B cell (primary cell): Measurements from ENCODE around the gene PPP1R9A. TPM values are rescaled to one million over a fixed set of nuclear protein-coding genes. Genes with fewer than 3 reads are reported as not detected.

Experiments
- ATAC-seq: fragments of 200-7000 bp; cut with Tn5 transposase; one replicate; pipeline ENCODE4 v1.10.0; 2021; ENCODE audit warnings: low read depth, mild to moderate bottlenecking, moderate number of reproducible peaks, moderate library complexity
- CTCF ChIA-PET: fragments of 350-600 bp; sonication (Branson Sonifier 250); formaldehyde crosslinking; loops from one replicate; lab custom pipeline; 2021; ENCODE audit warnings: antibody characterized with exemption, inconsistent platforms; lab: Charles Lee
- POLR2A ChIA-PET: fragments of 350-600 bp; sonication (Branson Sonifier 250); formaldehyde crosslinking; loops from one replicate; lab custom pipeline; 2021; ENCODE audit warnings: antibody characterized with exemption; lab: Charles Lee
- DNase-seq: peaks from one replicate; pipeline ENCODE4 v3.0.0; 2013
- H2AFZ ChIP-seq: 2 replicates; pipeline ENCODE4 v1.6.1; 2012; ENCODE audit warnings: mild to moderate bottlenecking, low read depth, low read length; ENCODE audit not compliant: insufficient read depth, poor library complexity, severe bottlenecking
- H3K27ac ChIP-seq, 2 donors: 1 replicate in 1 of 2; 2 replicates in 1 of 2; pipeline ENCODE4 v1.5.1; 2012 to 2013; ENCODE audit warnings: low read length in 2 of 2, mild to moderate bottlenecking in 2 of 2, moderate library complexity in 1 of 2
- H3K27me3 ChIP-seq, 4 experiments: fragments of 200-600 bp in 1 of 4; sonication (generic) in 1 of 4; replicated peaks in 1 of 4; 1 replicate in 2 of 4; 2 replicates in 2 of 4; pipeline versions ENCODE4 v1.6.1 to v1.7.0; 2013 to 2016; ENCODE audit warnings: low read length in 3 of 4, mild to moderate bottlenecking in 2 of 4, mixed read lengths in 1 of 4, moderate library complexity in 1 of 4; ENCODE audit not compliant: insufficient read depth in 4 of 4, control insufficient read depth in 3 of 4; ENCODE audit errors: control extremely low read depth in 1 of 4
- H3K36me3 ChIP-seq, 2 experiments: replicated peaks in 1 of 2; 1 replicate in 1 of 2; 2 replicates in 1 of 2; pipeline versions ENCODE4 v1.6.1 to v1.7.1; 2013; ENCODE audit warnings: low read length in 1 of 2; ENCODE audit not compliant: insufficient read depth in 2 of 2, control insufficient read depth in 1 of 2; ENCODE audit errors: control extremely low read depth in 1 of 2, extremely low read depth in 1 of 2
- H3K4me1 ChIP-seq, 2 donors: fragments of 200-600 bp in 1 of 2; sonication (generic) in 1 of 2; 1 replicate in 1 of 2; 2 replicates in 1 of 2; pipeline versions ENCODE4 v1.5.1 to v1.6.1; 2013 to 2017; ENCODE audit warnings: low read length in 2 of 2; ENCODE audit not compliant: control insufficient read depth in 2 of 2, insufficient read depth in 2 of 2
- H3K4me2 ChIP-seq: replicated peaks from 2 replicates; pipeline ENCODE3; 2012; ENCODE audit warnings: mild to moderate bottlenecking, low read depth, low read length; ENCODE audit not compliant: poor library complexity, severe bottlenecking
- H3K4me3 ChIP-seq, 5 experiments: fragments of 200-600 bp in 1 of 5; sonication (generic) in 1 of 5; 1 replicate in 3 of 5; 2 replicates in 2 of 5; pipeline versions ENCODE4 v1.5.1 to v1.7.0; 2011 to 2016; ENCODE audit warnings: low read length in 4 of 5, mild to moderate bottlenecking in 4 of 5, low read depth in 2 of 5, control low read depth in 1 of 5, moderate library complexity in 1 of 5; ENCODE audit not compliant: insufficient read depth in 1 of 5; ENCODE audit errors: control extremely low read depth in 1 of 5, extremely low read depth in 1 of 5
- H3K79me2 ChIP-seq: fragments of 200-600 bp; sonication (generic); one replicate; pipeline ENCODE4 v1.6.0; 2016; ENCODE audit warnings: low read length; ENCODE audit not compliant: control insufficient read depth, insufficient read depth
- H3K9ac ChIP-seq: fragments of 200-600 bp; sonication (generic); 2 replicates; pipeline ENCODE4 v1.6.1; 2017; ENCODE audit warnings: mild to moderate bottlenecking, low read length, moderate library complexity
- H3K9me3 ChIP-seq, 3 donors: one replicate each; pipeline versions ENCODE4 v1.6.1 to v1.7.1; 2013; ENCODE audit warnings: low read length in 2 of 3; ENCODE audit not compliant: control insufficient read depth in 2 of 3, insufficient read depth in 1 of 3; ENCODE audit errors: control extremely low read depth in 1 of 3
- H4K20me1 ChIP-seq: 2 replicates; pipeline ENCODE4 v1.6.0; 2012; ENCODE audit warnings: mild to moderate bottlenecking, low read length; ENCODE audit not compliant: insufficient read depth, control insufficient read depth, poor library complexity, severe bottlenecking
- H3K27ac Mint-ChIP-seq: one replicate; pipeline ENCODE4 v1.8.0; 2021; ENCODE audit warnings: mixed read lengths
- H3K27me3 Mint-ChIP-seq: one replicate; pipeline ENCODE4 v1.8.0; 2021; ENCODE audit warnings: mixed read lengths
- H3K4me1 Mint-ChIP-seq: one replicate; pipeline ENCODE4 v1.8.0; 2021; ENCODE audit warnings: mixed read lengths
- H3K4me3 Mint-ChIP-seq: one replicate; pipeline ENCODE4 v1.8.0; 2021; ENCODE audit warnings: mixed read lengths
- H3K9me3 Mint-ChIP-seq: one replicate; pipeline ENCODE4 v1.8.0; 2022; ENCODE audit warnings: mixed read lengths; ENCODE audit not compliant: insufficient read depth
- CTCF ChIP-seq: fragments of 200-600 bp; IDR thresholded peaks from one replicate; pipeline ENCODE4 v1.8.0; 2022; ENCODE audit warnings: antibody characterized with exemption, mild to moderate bottlenecking
- EZH2 ChIP-seq: IDR thresholded peaks from 2 replicates; pipeline ENCODE4 v1.6.1; 2012; ENCODE audit warnings: borderline replicate concordance, low read depth, mild to moderate bottlenecking, moderate library complexity, low read length; ENCODE audit not compliant: insufficient read depth, poor library complexity, severe bottlenecking
- WGBS: methylation state at CpG from one replicate; pipeline ENCODE4 v1.1.5; 2013; ENCODE audit warnings: missing lambda C conversion rate; ENCODE audit not compliant: insufficient coverage; 5-methylcytosine and 5-hydroxymethylcytosine counted together
- intact Hi-C: fragments of 100-400 bp; cut with micrococcal nuclease; formaldehyde crosslinking; loops from one replicate; pipeline ENCODE4 v1.10.0; 2022
- polyA plus RNA-seq: library from polyadenylated mRNA; depleted of rRNA; stranded (reverse); fragments of >200 nt; gene quantifications from 2 replicates; pipeline ENCODE4 v1.2.3, GENCODE V29; 2012
- total RNA-seq, 2 donors: library from RNA; stranded (reverse); fragments of 120-200 nt in 1 of 2; gene quantifications; 1 replicate in 1 of 2; 2 replicates in 1 of 2; pipeline versions ENCODE4 v1.2.3 to v1.2.4, GENCODE V29; 2013 to 2022

Gene PPP1R9A
- total and polyA plus RNA-seq, 2 donors (not counting 1 experiment from before 2014, with no cell fraction given) = 1.1 to 4.8 TPM

GRCh38 chr7:95342029-95342428 is 434.6 kb downstream of the PPP1R9A start:
- intact Hi-C loops = loop anchor here (10.0 kb wide), 1 partner anchor 133 kb away; no protein-coding TSS in a partner anchor
- Histone ChIP-seq H3K27me3 (no peaks in the 10 kb centered on the region), H3K27ac (no peak overlapping the region), H3K4me2 (no peak overlapping the region), H4K20me1 (no peaks in the 10 kb centered on the region), H3K4me3 (no peak overlapping the region), H3K79me2 (no peaks in the 10 kb centered on the region), H3K4me1 (no peaks in the 10 kb centered on the region), H3K36me3 (no peaks in the 10 kb centered on the region), H2AFZ (no peak overlapping the region), H3K9ac (no peak overlapping the region), H3K9me3 (no peaks in the 10 kb centered on the region)
- 72% methylated on average over 3 of the region's 3 CpGs for WGBS
- Mint-ChIP-seq H3K4me3 (no peak overlapping the region), H3K27ac (no peak overlapping the region), H3K4me1 (no peaks in the 10 kb centered on the region), H3K9me3 (no peaks in the 10 kb centered on the region), H3K27me3 (peaks cover 2% of the 10 kb centered on the region)
- POLR2A ChIA-PET = no interaction called here
- CTCF ChIA-PET = no interaction called here
- TF ChIP-seq EZH2 (no peak), CTCF (no peak)
- ATAC-seq (no peak), DNase-seq (no peak)

DNA sequence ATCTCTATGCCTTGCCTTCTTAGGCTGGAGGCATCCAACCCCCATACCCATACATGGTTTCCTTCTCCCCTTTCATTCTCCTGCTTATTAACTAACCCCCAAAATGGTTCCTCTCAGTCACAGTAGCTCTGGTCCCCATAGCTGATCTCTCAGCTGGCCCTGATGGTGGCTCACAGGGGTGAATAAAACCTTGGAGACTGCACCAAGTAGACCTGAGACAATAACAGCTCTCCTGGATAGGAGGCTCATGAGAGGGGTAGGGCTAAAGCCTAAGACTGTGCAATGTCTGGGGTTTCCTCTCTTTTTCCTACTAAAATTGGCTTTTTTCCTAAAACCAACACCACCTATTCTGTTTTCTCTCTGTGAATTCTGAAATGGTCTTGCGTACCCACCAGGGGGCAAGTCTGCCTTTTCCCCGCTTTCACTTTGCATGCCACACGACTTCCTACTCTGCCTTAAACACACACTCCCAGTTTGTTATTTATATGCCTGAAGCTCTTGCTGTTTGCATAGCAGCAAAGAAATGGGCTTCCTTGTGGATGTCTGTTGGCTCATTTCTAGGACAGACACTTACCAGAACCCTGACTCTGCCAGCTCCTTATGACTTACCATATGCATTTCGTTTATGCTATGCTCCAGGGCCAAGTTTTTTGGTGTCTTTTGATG is 435.4 kb downstream of the PPP1R9A start:
- Histone ChIP-seq H4K20me1 (no peaks in the 10 kb centered on the region), H3K9ac (no peak overlapping the region), H3K4me3 (no peak overlapping the region), H3K79me2 (no peaks in the 10 kb centered on the region), H3K27me3 (peaks cover 0 to 2% (median 0%) of the 10 kb centered on the region in 4 experiments), H3K36me3 (no peaks in the 10 kb centered on the region), H3K4me1 (no peaks in the 10 kb centered on the region), H3K9me3 (no peaks in the 10 kb centered on the region), H2AFZ (no peak overlapping the region), H3K4me2 (no peak overlapping the region), H3K27ac (no peak overlapping the region)
- Mint-ChIP-seq H3K27me3 (peaks cover 2% of the 10 kb centered on the region), H3K9me3 (no peaks in the 10 kb centered on the region), H3K27ac (no peak overlapping the region), H3K4me3 (no peak overlapping the region), H3K4me1 (no peaks in the 10 kb centered on the region)
- intact Hi-C loops = loop anchor here (10.0 kb wide), 1 partner anchor 132 kb away; no protein-coding TSS in a partner anchor
- no peak for DNase-seq
- CTCF ChIA-PET = no interaction called here
- POLR2A ChIA-PET = no interaction called here
- no peak for ATAC-seq
- TF ChIP-seq CTCF (no peak), EZH2 (no peak)
- no CpG with 5 or more reads among the region's 4 CpGs for WGBS
